Measurements from ENCODE around the gene OPRL1.

OPRL1 gene

GRCh38 chr20:64146936-64147477 lies 67.1 kb downstream of the OPRL1 start:
- DNase-seq, result no peak

GRCh38 chr20:64148581-64148980 lies 68.7 kb downstream of the OPRL1 start:
- no peak for DNase-seq

GRCh38 chr20:64149141-64149540 lies 69.3 kb downstream of the OPRL1 start:
- no peak for DNase-seq

- DNase-seq, result no peak
Observed at GRCh38 chr20:64149809-64150560, 70.1 kb downstream of the OPRL1 start.
